ENCODE data around the gene HRH3.

- TF ChIP-seq CTCF (IDR thresholded peaks at IDR 0.05) = no peak
- no peak for TF ChIP-seq POLR2A (IDR thresholded peaks at IDR 0.05)
- no peak for TF ChIP-seq EP300 (IDR thresholded peaks at IDR 0.05)
Observed at GRCh38 chr20:62220666-62221568, 839 bp upstream of the HRH3 start.

Data from ovary (tissue), 3 donors.